H9 (cell line): ENCODE measurements around the gene CKS2. TPM values are rescaled to one million over a fixed set of nuclear protein-coding genes. Genes with fewer than 3 reads are reported as not detected.

ENCODE experiments used
- DNase-seq: peaks from one replicate; pipeline ENCODE4 v3.0.0-alpha.2; 2017
- H2AFZ ChIP-seq: one replicate; pipeline ENCODE4 v1.6.1; 2013; ENCODE audit warnings: mild to moderate bottlenecking, low read length, control low read depth, moderate library complexity
- H2AK5ac ChIP-seq: 2 replicates; pipeline ENCODE4 v1.6.1; 2013; ENCODE audit warnings: low read length, control low read depth, mixed read lengths; ENCODE audit not compliant: insufficient read length
- H2BK120ac ChIP-seq: one replicate; pipeline ENCODE4 v1.6.1; 2013; ENCODE audit warnings: low read depth, mild to moderate bottlenecking, low read length, control low read depth, inconsistent platforms; ENCODE audit not compliant: poor library complexity, severe bottlenecking
- H2BK12ac ChIP-seq: 2 replicates; pipeline ENCODE4 v1.6.1; 2013; ENCODE audit warnings: low read length, control low read depth, mixed read lengths, low read depth; ENCODE audit not compliant: insufficient read length
- H2BK15ac ChIP-seq: 2 replicates; pipeline ENCODE4 v1.6.1; 2013; ENCODE audit warnings: low read depth, low read length, control low read depth
- H2BK20ac ChIP-seq: one replicate; pipeline ENCODE4 v1.6.1; 2013; ENCODE audit warnings: low read depth, mild to moderate bottlenecking, low read length, control low read depth, inconsistent platforms; ENCODE audit not compliant: poor library complexity, severe bottlenecking
- H2BK5ac ChIP-seq: 2 replicates; pipeline ENCODE4 v1.6.1; 2013; ENCODE audit warnings: low read length, control low read depth, mixed read lengths; ENCODE audit not compliant: insufficient read length
- H3K14ac ChIP-seq: 2 replicates; pipeline ENCODE4 v1.6.1; 2013; ENCODE audit warnings: low read length, control low read depth; ENCODE audit not compliant: insufficient read depth
- H3K18ac ChIP-seq: 2 replicates; pipeline ENCODE4 v1.6.1; 2013; ENCODE audit warnings: low read depth, mild to moderate bottlenecking, mixed read lengths, low read length, control low read depth; ENCODE audit not compliant: insufficient read length
- H3K23ac ChIP-seq: 2 replicates; pipeline ENCODE4 v1.6.1; 2013; ENCODE audit warnings: low read length, control low read depth, mixed read lengths, low read depth; ENCODE audit not compliant: insufficient read length
- H3K23me2 ChIP-seq: 2 replicates; pipeline ENCODE4 v1.6.1; 2013; ENCODE audit warnings: low read depth, mild to moderate bottlenecking, mixed read lengths, low read length, control low read depth; ENCODE audit not compliant: insufficient read length, poor library complexity, severe bottlenecking
- H3K27ac ChIP-seq: 2 replicates; pipeline ENCODE4 v1.5.1; 2013; ENCODE audit warnings: low read length, control low read depth, mixed read lengths, low read depth; ENCODE audit not compliant: insufficient read length
- H3K27me3 ChIP-seq: 2 replicates; pipeline ENCODE4 v1.6.1; 2013; ENCODE audit warnings: low read length, control low read depth, inconsistent platforms; ENCODE audit not compliant: insufficient read depth
- H3K4ac ChIP-seq: 2 replicates; pipeline ENCODE4 v1.6.1; 2013; ENCODE audit warnings: low read depth, mild to moderate bottlenecking, control low read depth, inconsistent platforms, low read length, moderate library complexity
- H3K4me1 ChIP-seq: 2 replicates; pipeline ENCODE4 v1.6.1; 2013; ENCODE audit warnings: low read length, control low read depth, inconsistent platforms; ENCODE audit not compliant: insufficient read depth
- H3K4me2 ChIP-seq: 2 replicates; pipeline ENCODE4 v1.6.1; 2013; ENCODE audit warnings: low read length, control low read depth, mixed read lengths; ENCODE audit not compliant: insufficient read length, insufficient read depth
- H3K56ac ChIP-seq: 2 replicates; pipeline ENCODE4 v1.6.1; 2013; ENCODE audit warnings: low read depth, mild to moderate bottlenecking, mixed read lengths, low read length, control low read depth; ENCODE audit not compliant: insufficient read length
- H3K79me1 ChIP-seq: 2 replicates; pipeline ENCODE4 v1.6.1; 2013; ENCODE audit warnings: low read depth, mild to moderate bottlenecking, moderate library complexity, low read length, control low read depth, inconsistent platforms; ENCODE audit not compliant: insufficient read depth, poor library complexity, severe bottlenecking
- H3K79me2 ChIP-seq: 2 replicates; pipeline ENCODE4 v1.6.1; 2013; ENCODE audit warnings: low read length, control low read depth, inconsistent platforms; ENCODE audit not compliant: insufficient read depth
- H3K9ac ChIP-seq: 2 replicates; pipeline ENCODE4 v1.6.1; 2013; ENCODE audit warnings: low read length, control low read depth, mixed read lengths; ENCODE audit not compliant: insufficient read length; ENCODE audit errors: extremely low read depth
- H3K9me3 ChIP-seq: one replicate; pipeline ENCODE4 v1.6.1; 2013; ENCODE audit warnings: low read depth, low read length, inconsistent platforms; ENCODE audit not compliant: control insufficient read depth
- H3T11ph ChIP-seq: one replicate; pipeline ENCODE4 v1.6.1; 2013; ENCODE audit warnings: mild to moderate bottlenecking, low read length, control low read depth, inconsistent platforms
- H4K20me1 ChIP-seq: one replicate; pipeline ENCODE4 v1.6.1; 2013; ENCODE audit not compliant: control insufficient read depth, insufficient read length, insufficient read depth
- H4K5ac ChIP-seq: 2 replicates; pipeline ENCODE4 v1.6.1; 2013; ENCODE audit warnings: low read depth, mild to moderate bottlenecking, mixed read lengths, low read length, control low read depth; ENCODE audit not compliant: insufficient read length
- H4K8ac ChIP-seq: replicated peaks from 2 replicates; pipeline ENCODE4 v1.6.1; 2013; ENCODE audit warnings: low read length, control low read depth, mixed read lengths, low read depth; ENCODE audit not compliant: insufficient read length
- H4K91ac ChIP-seq: 2 replicates; pipeline ENCODE4 v1.6.1; 2013; ENCODE audit warnings: low read depth, mild to moderate bottlenecking, moderate library complexity, mixed read lengths, low read length, control low read depth; ENCODE audit not compliant: insufficient read length
- H3K27ac Mint-ChIP-seq, 3 experiments: 2 replicates in 2 of 3; 3 replicates in 1 of 3; pipeline ENCODE4 v1.8.0; 2020 to 2021; ENCODE audit warnings: mixed read lengths in 3 of 3, mild to moderate bottlenecking in 1 of 3, moderate library complexity in 1 of 3
- H3K27me3 Mint-ChIP-seq: 2 replicates; pipeline ENCODE4 v1.8.0; 2021; ENCODE audit warnings: low read depth, mild to moderate bottlenecking, moderate library complexity, mixed read lengths
- H3K36me3 Mint-ChIP-seq, 3 experiments: 2 replicates in 2 of 3; 3 replicates in 1 of 3; pipeline ENCODE4 v1.8.0; 2020 to 2021; ENCODE audit warnings: low read depth in 3 of 3, mixed read lengths in 3 of 3; ENCODE audit not compliant: insufficient read depth in 1 of 3
- H3K4me1 Mint-ChIP-seq, 2 experiments: 2 replicates each; pipeline ENCODE4 v1.8.0; 2020; ENCODE audit warnings: mixed read lengths in 2 of 2
- H3K4me3 Mint-ChIP-seq, 2 experiments: 2 replicates in 1 of 2; 3 replicates in 1 of 2; pipeline ENCODE4 v1.8.0; 2020 to 2021; ENCODE audit warnings: mild to moderate bottlenecking in 2 of 2, mixed read lengths in 2 of 2, moderate library complexity in 1 of 2
- H3K9me3 Mint-ChIP-seq, 2 experiments: 2 replicates in 1 of 2; 3 replicates in 1 of 2; pipeline ENCODE4 v1.8.0; 2020; ENCODE audit warnings: mild to moderate bottlenecking in 2 of 2, mixed read lengths in 2 of 2, moderate library complexity in 1 of 2
- CTCF ChIP-seq: fragments of 200-600 bp; sonication (generic); conservative IDR thresholded peaks from 3 replicates; pipeline ENCODE4 v1.8.0; 2021; ENCODE audit warnings: antibody characterized with exemption, mild to moderate bottlenecking
- WGBS: extraction: QIAGEN DNeasy Blood & Tissue Kit; methylation state at CpG from one replicate; pipeline ENCODE4 v1.1.7; 2013; ENCODE audit warnings: missing lambda C conversion rate, low lambda C conversion rate, mixed read lengths; ENCODE audit not compliant: insufficient read length; ENCODE audit errors: extremely low coverage; 5-methylcytosine and 5-hydroxymethylcytosine counted together
- total RNA-seq: library from RNA; stranded (reverse); gene quantifications from 2 replicates; pipeline ENCODE4 v1.2.1, GENCODE V29; 2021

The CKS2 gene
- total RNA-seq, 1 experiment from 2014 or later = 211 TPM

GRCh38 chr9:89314955-89315354, 4.0 kb downstream of the CKS2 start:
- H3K4me1 ChIP-seq = no peaks in the 10 kb centered on the region
- no peak overlapping the region for H3K4ac ChIP-seq
- no peak overlapping the region for H3K14ac ChIP-seq
- Mint-ChIP-seq H3K27ac (peak overlapping the region in 1 of 3 experiments; percentile 93; a peak in 2 of 7 replicates), H3K36me3 (peaks cover 35 to 59% (median 55%) of the 10 kb centered on the region in 3 experiments), H3K9me3 (no peaks in the 10 kb centered on the region; a peak in 1 of 5 replicates), H3K27me3 (peaks cover 4% of the 10 kb centered on the region; the same call in 1 of the 2 replicates), H3K4me1 (peaks cover 41 to 46% of the 10 kb centered on the region in 2 experiments), H3K4me3 (peak overlapping the region; percentile 90 to 96; a peak in 4 of 5 replicates)
- no peak overlapping the region for H2BK5ac ChIP-seq
- H3T11ph ChIP-seq = no peak overlapping the region
- WGBS = no CpG with 5 or more reads among the region's 1 CpG
- H3K18ac ChIP-seq = no peak overlapping the region
- no peak overlapping the region for H3K56ac ChIP-seq
- no peak for DNase-seq
- H2AK5ac ChIP-seq = no peak overlapping the region
- H3K23me2 ChIP-seq = peaks cover 4% of the 10 kb centered on the region
- no peak overlapping the region for H3K23ac ChIP-seq
- no peak overlapping the region for H2BK15ac ChIP-seq
- H3K9ac ChIP-seq = no peak overlapping the region
- no peak overlapping the region for H2AFZ ChIP-seq
- no peak overlapping the region for H2BK20ac ChIP-seq
- H3K9me3 ChIP-seq = no peaks in the 10 kb centered on the region
- no peaks in the 10 kb centered on the region for H3K79me1 ChIP-seq
- H3K27ac ChIP-seq = no peak overlapping the region
- H3K4me2 ChIP-seq = no peak overlapping the region
- no peak overlapping the region for H2BK12ac ChIP-seq
- no peaks in the 10 kb centered on the region for H4K20me1 ChIP-seq
- no peak for TF ChIP-seq CTCF
- H4K8ac ChIP-seq = no peak overlapping the region
- H2BK120ac ChIP-seq = no peak overlapping the region
- H4K91ac ChIP-seq = no peak overlapping the region
- no peak overlapping the region for H4K5ac ChIP-seq
- H3K27me3 ChIP-seq = no peaks in the 10 kb centered on the region
- peaks cover 42% of the 10 kb centered on the region; the same call in 1 of the 2 replicates for H3K79me2 ChIP-seq
